Effector memory CD8-positive, alpha-beta T cell (primary cell): ENCODE results near the gene ROR2.
A peak's percentile ranks its signal among the peaks of the same experiment; 100 is the strongest.

Experiments used
- ATAC-seq: fragments of 150-1000 bp; cut with Tn5 transposase; replicated peaks from 2 replicates; pipeline ENCODE4 v1.10.0; 2021; ENCODE audit warnings: mild to moderate bottlenecking, moderate library complexity
- DNase-seq, 3 experiments: peaks; one replicate each; pipeline ENCODE4 v3.0.0; 2021
- H3K27ac Mint-ChIP-seq, 2 donors: one replicate each; pipeline ENCODE4 v1.8.0; 2022; ENCODE audit warnings: mild to moderate bottlenecking in 2 of 2, mixed read lengths in 2 of 2, moderate library complexity in 2 of 2
- H3K27me3 Mint-ChIP-seq, 2 donors: one replicate each; pipeline ENCODE4 v1.8.0; 2022; ENCODE audit warnings: mixed read lengths in 2 of 2
- H3K36me3 Mint-ChIP-seq: one replicate; pipeline ENCODE4 v1.8.0; 2022; ENCODE audit warnings: mild to moderate bottlenecking, moderate library complexity, mixed read lengths; ENCODE audit not compliant: insufficient read depth
- H3K4me1 Mint-ChIP-seq, 2 donors: one replicate each; pipeline ENCODE4 v1.8.0; 2022; ENCODE audit warnings: low read depth in 2 of 2, mixed read lengths in 2 of 2
- H3K4me3 Mint-ChIP-seq, 2 donors: one replicate each; pipeline ENCODE4 v1.8.0; 2022; ENCODE audit warnings: mild to moderate bottlenecking in 2 of 2, mixed read lengths in 2 of 2, moderate library complexity in 2 of 2
- H3K9me3 Mint-ChIP-seq, 2 donors: one replicate each; pipeline ENCODE4 v1.8.0; 2022; ENCODE audit warnings: mixed read lengths in 2 of 2

The ROR2 gene

GRCh38 chr9:91716815-91717214 is 233.2 kb downstream of the ROR2 start:
- Mint-ChIP-seq H3K27ac (no peak overlapping the region), H3K36me3 (no peaks in the 10 kb centered on the region), H3K4me3 (no peak overlapping the region), H3K4me1 (peaks cover 0 to 5% of the 10 kb centered on the region in 2 donors), H3K27me3 (peaks cover 38 to 50% of the 10 kb centered on the region in 2 donors), H3K9me3 (no peaks in the 10 kb centered on the region)
- no peak for ATAC-seq
- no peak for DNase-seq

DNA sequence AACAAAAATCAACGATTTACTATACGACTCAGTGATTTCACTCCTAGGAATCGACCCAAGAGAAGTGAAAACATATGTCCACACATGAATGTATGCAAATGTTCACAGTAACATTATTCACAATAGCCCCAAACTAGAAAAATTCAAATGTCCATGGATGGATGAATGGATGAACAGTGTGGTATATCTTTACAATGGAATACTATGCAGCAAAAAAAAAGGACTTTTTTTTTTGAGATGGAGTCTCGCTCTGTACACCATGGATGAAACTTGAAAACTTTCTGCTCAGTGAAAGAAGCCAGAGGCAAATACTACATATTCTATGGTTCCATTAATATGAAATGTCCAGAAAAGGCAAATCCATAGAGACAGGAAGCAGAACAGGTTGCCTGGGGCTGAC is 233.8 kb downstream of the ROR2 start:
- peaks cover 37 to 46% of the 10 kb centered on the region in 2 donors for H3K27me3 Mint-ChIP-seq
- ATAC-seq = no peak
- DNase-seq = no peak
- H3K27ac Mint-ChIP-seq = no peak overlapping the region
- no peaks in the 10 kb centered on the region for H3K9me3 Mint-ChIP-seq
- no peak overlapping the region for H3K4me3 Mint-ChIP-seq
- H3K4me1 Mint-ChIP-seq = peaks cover 0 to 5% of the 10 kb centered on the region in 2 donors
- H3K36me3 Mint-ChIP-seq = no peaks in the 10 kb centered on the region

- H3K27me3 Mint-ChIP-seq = peaks cover 34 to 39% of the 10 kb centered on the region in 2 donors
- H3K27ac Mint-ChIP-seq = no peak overlapping the region
- H3K4me3 Mint-ChIP-seq = no peak overlapping the region
- H3K4me1 Mint-ChIP-seq = peaks cover 0 to 5% of the 10 kb centered on the region in 2 donors
- no peaks in the 10 kb centered on the region for H3K9me3 Mint-ChIP-seq
- ATAC-seq (no peak), DNase-seq (no peak)
- H3K36me3 Mint-ChIP-seq = no peaks in the 10 kb centered on the region
Measured at GRCh38 chr9:91714874-91715615, 235.0 kb downstream of the ROR2 start.

DNA sequence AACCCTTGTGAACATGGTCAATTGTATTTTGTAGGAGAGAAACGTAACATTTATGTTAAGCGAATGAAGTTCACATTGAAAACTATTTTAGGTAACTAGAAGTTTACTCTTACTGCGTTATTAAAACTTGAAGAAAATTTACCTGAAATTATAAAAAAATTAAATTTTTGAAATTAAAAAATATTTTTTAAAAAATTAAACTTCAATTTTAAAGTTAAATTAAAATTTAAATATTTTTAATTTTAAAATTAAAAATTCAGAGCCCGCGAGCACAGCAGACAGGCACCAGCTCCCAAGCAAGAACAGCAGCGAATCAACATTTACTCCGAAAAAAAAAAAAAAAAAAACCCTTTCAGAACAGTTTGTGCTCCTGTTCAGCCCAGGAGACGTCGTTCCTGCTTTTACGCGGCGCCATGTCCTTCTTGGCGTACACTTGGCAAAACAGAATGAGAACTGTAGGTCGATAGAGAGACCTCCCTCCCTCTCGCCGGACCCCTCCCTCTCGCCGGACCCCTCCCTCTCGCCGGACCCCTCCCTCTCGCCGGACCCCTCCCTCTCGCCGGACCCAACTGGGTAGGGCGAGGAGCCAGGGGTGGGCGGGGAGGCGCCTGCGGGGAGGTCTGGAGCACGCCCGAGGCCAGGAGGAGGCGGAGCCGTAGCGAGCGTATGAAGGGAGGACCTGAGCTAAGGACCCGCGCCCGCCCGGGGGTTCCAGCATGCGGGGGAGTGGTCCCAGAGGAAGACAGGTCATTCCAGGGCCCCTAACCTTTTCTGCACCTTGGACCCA is 235.8 kb downstream of the ROR2 start:
- peaks cover 0 to 4% of the 10 kb centered on the region in 2 donors for H3K4me1 Mint-ChIP-seq
- DNase-seq = no peak
- no peaks in the 10 kb centered on the region for H3K36me3 Mint-ChIP-seq
- no peak overlapping the region for H3K4me3 Mint-ChIP-seq
- ATAC-seq = no peak
- H3K27me3 Mint-ChIP-seq = peaks cover 26 to 31% of the 10 kb centered on the region in 2 donors
- H3K9me3 Mint-ChIP-seq = no peaks in the 10 kb centered on the region
- no peak overlapping the region for H3K27ac Mint-ChIP-seq

DNA sequence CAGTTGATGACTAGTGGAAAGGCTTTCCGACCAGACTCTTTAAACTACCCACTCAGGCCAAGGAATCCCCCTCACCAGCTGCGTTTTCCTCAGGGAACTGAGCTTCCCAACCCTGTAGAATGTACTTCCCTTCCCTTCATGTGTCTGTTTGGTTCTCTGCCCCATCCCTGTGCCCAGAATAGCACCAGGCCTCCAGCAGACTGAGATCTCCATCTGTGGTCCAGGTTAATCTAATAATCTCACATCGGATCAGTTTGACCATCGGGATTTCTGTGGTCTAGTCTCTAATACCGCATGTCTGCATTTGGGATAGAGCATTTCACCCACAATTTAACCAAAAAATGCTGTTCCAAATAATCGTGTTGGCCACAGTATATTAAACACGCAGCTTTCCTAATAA is 237.2 kb downstream of the ROR2 start:
- no peaks in the 10 kb centered on the region for H3K36me3 Mint-ChIP-seq
- no peak overlapping the region for H3K27ac Mint-ChIP-seq
- peaks cover 16 to 21% of the 10 kb centered on the region in 2 donors for H3K27me3 Mint-ChIP-seq
- no peaks in the 10 kb centered on the region for H3K9me3 Mint-ChIP-seq
- peak overlapping the region in 1 of 2 donors; percentile 13 for H3K4me3 Mint-ChIP-seq
- peaks cover 0 to 4% of the 10 kb centered on the region in 2 donors for H3K4me1 Mint-ChIP-seq
- DNase-seq (no peak), ATAC-seq (no peak)

DNA sequence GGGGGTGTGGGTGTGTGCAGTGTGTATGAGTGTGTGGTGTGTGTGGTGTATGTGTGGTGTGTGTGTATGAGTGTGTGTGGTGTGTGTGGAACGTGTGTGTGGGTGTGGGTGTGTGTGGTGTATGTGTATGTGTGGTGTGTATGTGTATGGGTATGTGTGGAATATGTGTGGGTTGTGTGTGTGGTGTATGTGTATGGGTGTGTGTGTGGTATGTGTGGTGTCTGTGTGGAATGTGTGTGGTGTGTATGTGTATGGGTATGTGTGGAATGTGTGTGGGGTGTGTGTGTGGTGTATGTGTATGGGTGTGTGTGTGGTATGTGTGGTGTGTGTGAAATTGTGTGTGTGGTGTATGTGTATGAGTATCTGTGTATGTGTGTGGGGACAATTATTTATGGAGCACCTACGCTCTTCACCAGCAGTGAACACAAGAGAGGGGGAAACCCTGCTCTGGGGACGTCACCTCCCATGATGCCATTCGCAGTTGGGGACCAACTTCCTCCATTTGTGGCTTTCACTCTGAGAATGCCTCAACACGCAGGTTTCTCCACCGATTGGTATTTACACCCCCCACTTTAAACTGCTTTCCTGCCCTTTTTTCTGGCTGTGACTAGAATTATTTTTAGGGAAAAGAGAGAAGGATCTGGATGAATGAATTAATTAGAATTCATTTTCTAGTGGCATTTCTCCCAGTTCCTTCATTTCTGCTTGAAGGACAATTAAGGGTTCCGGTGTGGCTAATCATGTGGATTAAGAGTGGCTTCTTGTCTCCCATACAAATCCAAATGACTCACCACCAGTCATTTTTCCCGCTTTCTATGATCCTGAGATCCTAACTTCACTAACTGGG is 238.1 kb downstream of the ROR2 start:
- Mint-ChIP-seq H3K27ac (no peak overlapping the region), H3K27me3 (peaks cover 8 to 13% of the 10 kb centered on the region in 2 donors), H3K36me3 (no peaks in the 10 kb centered on the region), H3K9me3 (no peaks in the 10 kb centered on the region), H3K4me1 (peaks cover 0 to 4% of the 10 kb centered on the region in 2 donors), H3K4me3 (no peak overlapping the region)
- DNase-seq = peak; percentile 46 to 60 (median 58)
- ATAC-seq = peak; percentile 97

DNA sequence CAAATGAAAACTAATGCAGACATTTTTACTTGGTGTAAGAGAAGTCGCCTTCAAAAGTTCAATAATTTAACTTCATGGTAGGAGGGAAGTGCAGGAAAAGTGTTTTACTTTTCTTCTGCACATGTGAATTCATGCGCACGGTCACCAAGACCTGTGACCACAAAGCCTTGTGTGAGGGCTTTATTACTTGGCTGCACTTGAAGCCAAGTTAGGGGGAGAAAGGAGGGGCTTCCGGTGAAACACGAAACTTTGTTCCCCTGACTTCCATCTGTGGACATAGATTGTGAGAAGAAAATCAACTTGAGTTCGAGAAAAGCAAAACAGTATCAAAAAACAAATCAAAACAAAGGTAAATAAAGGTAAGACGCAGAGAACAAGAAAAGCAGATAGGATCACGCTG is 239.9 kb downstream of the ROR2 start:
- no peak for ATAC-seq
- Mint-ChIP-seq H3K27me3 (peaks cover 0 to 4% of the 10 kb centered on the region in 2 donors), H3K27ac (no peak overlapping the region), H3K4me1 (peaks cover 0 to 4% of the 10 kb centered on the region in 2 donors), H3K36me3 (no peaks in the 10 kb centered on the region), H3K9me3 (no peaks in the 10 kb centered on the region), H3K4me3 (no peak overlapping the region)
- DNase-seq = no peak

DNA sequence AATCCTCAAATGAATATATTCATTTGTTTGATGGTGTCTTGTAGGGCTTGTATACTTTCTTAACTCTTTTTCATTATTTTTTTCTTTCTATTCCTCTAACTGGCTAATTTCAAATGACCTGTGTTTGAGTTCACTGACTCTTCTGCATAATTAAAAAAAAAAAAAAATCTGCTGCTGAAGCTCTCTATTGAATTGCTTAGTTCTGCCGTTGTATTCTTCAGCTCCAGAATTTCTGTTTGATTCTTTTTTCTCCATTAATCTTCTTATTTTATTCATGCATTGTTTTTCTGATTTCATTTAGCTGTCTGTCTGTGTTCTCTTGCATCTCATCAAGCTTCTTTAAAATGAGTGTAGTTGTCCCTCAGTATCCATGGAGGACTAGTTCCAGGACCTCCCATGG is 244.6 kb downstream of the ROR2 start:
- no peak overlapping the region for H3K27ac Mint-ChIP-seq
- H3K36me3 Mint-ChIP-seq = peaks cover 6% of the 10 kb centered on the region
- no peak overlapping the region for H3K4me3 Mint-ChIP-seq
- peaks cover 0 to 10% of the 10 kb centered on the region in 2 donors for H3K27me3 Mint-ChIP-seq
- no peaks in the 10 kb centered on the region for H3K9me3 Mint-ChIP-seq
- DNase-seq (no peak), ATAC-seq (no peak)
- H3K4me1 Mint-ChIP-seq = no peaks in the 10 kb centered on the region

- Mint-ChIP-seq H3K27me3 (peaks cover 0 to 14% of the 10 kb centered on the region in 2 donors), H3K4me1 (peaks cover 4% of the 10 kb centered on the region in 2 donors)
Measured at GRCh38 chr9:91700475-91700874, 249.6 kb downstream of the ROR2 start.

GRCh38 chr9:91698266-91698665 is 251.8 kb downstream of the ROR2 start:
- H3K9me3 Mint-ChIP-seq = no peaks in the 10 kb centered on the region
- DNase-seq (no peak), ATAC-seq (no peak)
- H3K4me1 Mint-ChIP-seq = peaks cover 4 to 17% of the 10 kb centered on the region in 2 donors
- no peak overlapping the region for H3K27ac Mint-ChIP-seq
- no peak overlapping the region for H3K4me3 Mint-ChIP-seq
- peaks cover 6% of the 10 kb centered on the region for H3K36me3 Mint-ChIP-seq
- H3K27me3 Mint-ChIP-seq = peaks cover 0 to 10% of the 10 kb centered on the region in 2 donors

More at GRCh38 chr9:91700475-91700874, 249.6 kb downstream of the ROR2 start:
- H3K36me3 Mint-ChIP-seq = peaks cover 6% of the 10 kb centered on the region
- no peak overlapping the region for H3K27ac Mint-ChIP-seq
- no peaks in the 10 kb centered on the region for H3K9me3 Mint-ChIP-seq
- DNase-seq (no peak), ATAC-seq (no peak)
- no peak overlapping the region for H3K4me3 Mint-ChIP-seq

- Mint-ChIP-seq H3K4me1 (peaks cover 4 to 22% of the 10 kb centered on the region in 2 donors), H3K27ac (no peak overlapping the region), H3K27me3 (peaks cover 0 to 9% of the 10 kb centered on the region in 2 donors), H3K9me3 (no peaks in the 10 kb centered on the region), H3K36me3 (peaks cover 10% of the 10 kb centered on the region), H3K4me3 (no peak overlapping the region)
- ATAC-seq = no peak
- no peak for DNase-seq
Measured at GRCh38 chr9:91697201-91697600, 252.8 kb downstream of the ROR2 start.

- Mint-ChIP-seq H3K27ac (peak overlapping the region in 1 of 2 donors; percentile 49), H3K27me3 (peaks cover 0 to 9% of the 10 kb centered on the region in 2 donors), H3K9me3 (no peaks in the 10 kb centered on the region), H3K4me1 (peaks cover 8 to 31% of the 10 kb centered on the region in 2 donors), H3K4me3 (peak overlapping the region in 1 of 2 donors; percentile 50), H3K36me3 (peaks cover 7% of the 10 kb centered on the region)
- DNase-seq (peak in 2 of 3 experiments; percentile 39 to 45), ATAC-seq (peak; percentile 86)
Measured at GRCh38 chr9:91694081-91694870, 255.8 kb downstream of the ROR2 start.
